ENCODE results near the gene NR2C2.

NR2C2 gene

DNA sequence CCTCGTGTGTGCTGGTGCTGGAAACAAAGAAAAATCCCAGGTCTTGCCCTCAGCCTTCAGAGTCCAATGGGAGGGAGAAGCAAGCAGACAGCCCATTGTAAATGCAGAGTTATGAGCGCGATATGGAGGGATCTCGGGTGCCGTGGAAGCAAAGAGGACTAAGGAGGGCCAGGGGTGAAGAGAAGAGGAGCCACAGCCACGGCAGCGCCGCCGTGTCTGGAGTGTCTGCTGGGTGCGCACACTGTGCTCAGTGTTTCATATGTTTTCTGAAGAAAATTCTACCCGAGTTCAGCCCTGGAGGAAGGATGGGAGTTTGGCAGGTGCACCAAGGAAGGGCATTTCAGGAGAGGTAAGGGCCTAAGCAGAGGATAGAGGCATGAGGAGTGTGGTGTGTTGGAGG is 35.7 kb upstream of the NR2C2 start:
- Histone ChIP-seq H3K36me3 (ENCODE audit: low read length) (no peaks in the 10 kb centered on the region), H2AFZ (ENCODE audit: low read depth, low read length, severe bottlenecking) (no peak overlapping the region), H3K4me3 (ENCODE audit: insufficient read depth, low read length, poor library complexity, severe bottlenecking) (no peak overlapping the region)

GRCh38 chr3:14913071-14913925 is 34.1 kb upstream of the NR2C2 start:
- Histone ChIP-seq H3K4me3 (ENCODE audit: insufficient read depth, low read length, poor library complexity, severe bottlenecking) (no peak overlapping the region), H3K4me2 (ENCODE audit: low read depth, low read length, poor library complexity, severe bottlenecking) (no peak overlapping the region), H3F3A (ENCODE audit: insufficient read depth) (no peaks in the 10 kb centered on the region), H3K27me3 (ENCODE audit: low read length) (no peaks in the 10 kb centered on the region), H3K27ac (ENCODE audit: low read depth, low read length) (no peak overlapping the region), H3K79me2 (ENCODE audit: insufficient read depth, low read length) (no peaks in the 10 kb centered on the region), H3K9ac (ENCODE audit: low read length) (no peak overlapping the region), H2AFZ (ENCODE audit: low read depth, low read length, severe bottlenecking) (no peak overlapping the region), H3K36me3 (ENCODE audit: low read length) (no peaks in the 10 kb centered on the region), H3K9me2 (replicated peaks; ENCODE audit: insufficient read depth, low read length) (no peaks in the 10 kb centered on the region), H4K20me1 (ENCODE audit: low read depth, low read length) (no peaks in the 10 kb centered on the region), H3K9me3 (ENCODE audit: insufficient read depth, low read length) (no peaks in the 10 kb centered on the region)
- TF ChIP-seq CTCF (IDR thresholded peaks at IDR 0.05; ENCODE audit: insufficient read depth, low read length, poor library complexity, severe bottlenecking) (no peak), EZH2phosphoT487 (conservative IDR thresholded peaks at IDR 0.05; ENCODE audit: low read length) (no peak)

More for the DNA sequence above, 35.7 kb upstream of the NR2C2 start:
- H4K20me1 ChIP-seq (ENCODE audit: low read depth, low read length), result no peaks in the 10 kb centered on the region
- H3K9ac ChIP-seq (ENCODE audit: low read length), result no peak overlapping the region
- H3K9me2 ChIP-seq (replicated peaks; ENCODE audit: insufficient read depth, low read length), result no peaks in the 10 kb centered on the region
- no peaks in the 10 kb centered on the region for H3F3A ChIP-seq (ENCODE audit: insufficient read depth)
- no peak overlapping the region for H3K4me2 ChIP-seq (ENCODE audit: low read depth, low read length, poor library complexity, severe bottlenecking)
- no peaks in the 10 kb centered on the region for H3K79me2 ChIP-seq (ENCODE audit: insufficient read depth, low read length)
- no peak overlapping the region for H3K27ac ChIP-seq (ENCODE audit: low read depth, low read length)
- TF ChIP-seq EZH2phosphoT487 (conservative IDR thresholded peaks at IDR 0.05; ENCODE audit: low read length), result no peak
- no peak for TF ChIP-seq CTCF (IDR thresholded peaks at IDR 0.05; ENCODE audit: insufficient read depth, low read length, poor library complexity, severe bottlenecking)
- no peaks in the 10 kb centered on the region for H3K27me3 ChIP-seq (ENCODE audit: low read length)
- no peaks in the 10 kb centered on the region for H3K9me3 ChIP-seq (ENCODE audit: insufficient read depth, low read length)

DNA sequence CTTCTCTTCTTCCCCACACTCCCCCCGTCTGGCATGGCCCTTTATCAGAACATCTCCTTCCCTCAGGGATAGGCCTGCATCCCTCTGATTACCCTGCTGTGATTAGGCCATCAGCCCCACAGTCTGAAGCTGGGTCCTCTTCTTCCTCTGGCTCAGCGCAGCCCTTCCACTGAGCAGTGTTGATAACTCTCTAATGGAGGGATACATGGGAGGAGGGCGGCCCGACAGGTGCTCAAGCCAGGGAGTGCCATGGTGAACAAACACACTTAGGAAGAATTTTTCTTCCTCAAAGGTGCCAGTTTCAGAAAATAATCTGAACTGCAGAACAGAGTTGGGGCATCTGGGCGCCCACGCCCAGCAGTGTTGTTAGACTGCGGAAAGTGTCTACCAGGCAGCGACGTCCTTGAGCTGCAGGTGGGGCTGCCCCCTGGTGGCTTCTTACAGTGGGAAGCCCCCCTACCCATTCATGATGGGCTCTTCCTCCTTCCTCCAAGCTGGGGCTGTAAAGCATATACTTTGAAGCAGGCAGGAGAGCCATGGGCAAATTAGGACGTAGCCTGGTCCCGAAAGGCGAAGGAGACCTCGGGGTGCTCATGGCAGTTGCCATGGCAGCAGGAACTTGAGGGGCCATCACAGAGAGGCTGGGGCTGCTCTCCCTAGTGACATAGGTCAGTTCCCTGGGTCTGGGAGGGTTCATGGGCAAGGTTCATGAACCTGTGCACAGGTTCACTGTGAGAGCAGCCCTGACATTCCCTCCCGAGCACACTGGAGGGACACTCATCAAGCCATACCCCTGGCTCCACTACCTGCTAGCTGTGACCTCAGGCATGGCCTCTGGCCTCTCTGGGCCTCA is 33.2 kb upstream of the NR2C2 start:
- H4K20me1 ChIP-seq (ENCODE audit: low read depth, low read length), result no peaks in the 10 kb centered on the region
- no peak overlapping the region for H3K9ac ChIP-seq (ENCODE audit: low read length)
- no peak overlapping the region for H3K27ac ChIP-seq (ENCODE audit: low read depth, low read length)
- no peaks in the 10 kb centered on the region for H3K9me2 ChIP-seq (replicated peaks; ENCODE audit: insufficient read depth, low read length)
- H3F3A ChIP-seq (ENCODE audit: insufficient read depth), result no peaks in the 10 kb centered on the region
- no peak overlapping the region for H3K4me3 ChIP-seq (ENCODE audit: insufficient read depth, low read length, poor library complexity, severe bottlenecking)
- H3K79me2 ChIP-seq (ENCODE audit: insufficient read depth, low read length), result no peaks in the 10 kb centered on the region
- no peaks in the 10 kb centered on the region for H3K27me3 ChIP-seq (ENCODE audit: low read length)
- no peak overlapping the region for H3K4me2 ChIP-seq (ENCODE audit: low read depth, low read length, poor library complexity, severe bottlenecking)
- TF ChIP-seq EZH2phosphoT487 (conservative IDR thresholded peaks at IDR 0.05; ENCODE audit: low read length) (no peak), CTCF (IDR thresholded peaks at IDR 0.05; ENCODE audit: insufficient read depth, low read length, poor library complexity, severe bottlenecking) (no peak)
- H3K9me3 ChIP-seq (ENCODE audit: insufficient read depth, low read length), result no peaks in the 10 kb centered on the region
- no peaks in the 10 kb centered on the region for H3K36me3 ChIP-seq (ENCODE audit: low read length)
- no peak overlapping the region for H2AFZ ChIP-seq (ENCODE audit: low read depth, low read length, severe bottlenecking)
